Astrocyte of the cerebellum (primary cell): Measurements from ENCODE around the gene GCLC.

Source experiments
- DNase-seq: peaks from one replicate; pipeline ENCODE4 v3.0.0-alpha.2; 2011; ENCODE audit warnings: low read depth
- H3K4me3 ChIP-seq: 2 replicates; pipeline ENCODE4 v1.5.1; 2011; ENCODE audit warnings: mild to moderate bottlenecking, low read depth, low read length, moderate library complexity
- in situ Hi-C: cut with HindIII; loops from 2 replicates; pipeline ENCODE4 v1.10.0; 2017; ENCODE audit warnings: low sequenced_read_pairs
- TF ChIP-seq, protein P1 (sequence below): IDR thresholded peaks from 2 replicates; pipeline ENCODE4 v1.5.1; 2012; ENCODE audit warnings: low read length, low read depth, moderate library complexity, mild to moderate bottlenecking; ENCODE audit errors: missing control alignments

The GCLC gene

DNA sequence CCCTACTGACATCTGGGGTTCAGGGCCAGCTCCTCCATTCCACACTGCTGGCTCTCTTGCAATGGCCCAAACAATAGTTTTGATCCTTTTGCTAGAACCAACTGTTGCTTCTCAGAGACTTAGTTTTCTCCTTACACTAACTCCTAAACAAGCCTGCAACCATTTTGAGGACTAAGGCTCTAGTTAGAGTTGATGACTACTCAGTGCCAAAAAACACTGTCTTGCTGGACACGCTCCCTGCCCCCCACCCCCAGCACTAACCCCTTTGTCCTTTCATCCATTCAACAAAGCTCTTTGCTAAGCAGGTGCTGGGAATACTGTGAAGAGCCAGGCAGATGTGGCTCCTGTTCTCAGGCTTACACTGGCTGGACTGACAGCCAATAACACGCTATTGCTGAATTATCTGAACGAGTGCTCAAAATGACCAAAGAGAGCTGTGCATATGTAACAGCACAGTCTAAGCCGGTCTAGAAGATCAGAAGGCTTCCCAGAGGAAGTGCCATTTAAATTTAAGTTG lies 17.6 kb downstream of the GCLC start:
- in situ Hi-C loops = no loop called here
- TF ChIP-seq, protein P1, sequence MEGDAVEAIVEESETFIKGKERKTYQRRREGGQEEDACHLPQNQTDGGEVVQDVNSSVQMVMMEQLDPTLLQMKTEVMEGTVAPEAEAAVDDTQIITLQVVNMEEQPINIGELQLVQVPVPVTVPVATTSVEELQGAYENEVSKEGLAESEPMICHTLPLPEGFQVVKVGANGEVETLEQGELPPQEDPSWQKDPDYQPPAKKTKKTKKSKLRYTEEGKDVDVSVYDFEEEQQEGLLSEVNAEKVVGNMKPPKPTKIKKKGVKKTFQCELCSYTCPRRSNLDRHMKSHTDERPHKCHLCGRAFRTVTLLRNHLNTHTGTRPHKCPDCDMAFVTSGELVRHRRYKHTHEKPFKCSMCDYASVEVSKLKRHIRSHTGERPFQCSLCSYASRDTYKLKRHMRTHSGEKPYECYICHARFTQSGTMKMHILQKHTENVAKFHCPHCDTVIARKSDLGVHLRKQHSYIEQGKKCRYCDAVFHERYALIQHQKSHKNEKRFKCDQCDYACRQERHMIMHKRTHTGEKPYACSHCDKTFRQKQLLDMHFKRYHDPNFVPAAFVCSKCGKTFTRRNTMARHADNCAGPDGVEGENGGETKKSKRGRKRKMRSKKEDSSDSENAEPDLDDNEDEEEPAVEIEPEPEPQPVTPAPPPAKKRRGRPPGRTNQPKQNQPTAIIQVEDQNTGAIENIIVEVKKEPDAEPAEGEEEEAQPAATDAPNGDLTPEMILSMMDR = no peak
- no peak overlapping the region for H3K4me3 ChIP-seq
- DNase-seq = no peak

DNA sequence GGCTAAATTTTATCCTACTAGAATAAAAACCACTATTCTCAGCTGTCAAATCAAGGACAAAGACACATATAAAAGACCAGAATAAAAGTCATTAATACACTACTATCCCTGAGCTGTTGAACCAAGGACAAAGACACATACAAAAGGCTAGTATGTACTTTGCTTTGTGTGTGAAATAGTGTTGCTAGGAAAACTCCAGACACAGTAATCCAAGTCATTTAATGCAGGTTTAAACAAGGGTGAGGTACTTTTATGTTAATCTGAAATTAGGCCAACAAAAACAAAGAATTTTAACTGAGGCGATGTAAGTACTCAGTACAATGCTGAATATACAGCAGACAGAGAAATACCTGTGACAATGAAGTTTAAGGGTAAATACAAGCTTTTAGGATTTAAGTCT lies 18.9 kb downstream of the GCLC start:
- DNase-seq = no peak
- TF ChIP-seq, protein P1 = no peak
- in situ Hi-C loops = no loop called here
- no peak overlapping the region for H3K4me3 ChIP-seq

DNA sequence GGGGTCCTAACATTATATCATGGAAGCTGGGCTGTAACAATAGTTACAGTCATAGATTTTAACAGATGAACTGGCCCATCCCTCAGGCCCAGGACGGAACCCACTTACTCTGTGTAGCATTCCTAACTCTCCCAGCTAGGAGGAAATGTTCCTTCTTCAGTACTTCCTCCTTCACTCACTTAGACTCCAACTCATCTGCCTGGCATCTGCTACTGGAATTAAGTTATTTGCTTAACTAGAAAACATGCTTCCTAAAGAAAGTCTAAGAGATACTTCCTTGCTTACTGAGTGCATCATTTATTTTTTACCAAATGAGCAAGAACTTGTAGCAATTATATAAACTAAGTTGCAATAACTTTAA lies 20.5 kb downstream of the GCLC start:
- no peak overlapping the region for H3K4me3 ChIP-seq
- TF ChIP-seq, protein P1 = no peak
- in situ Hi-C loops = loop anchor here (25.0 kb wide), 1 partner anchor 138 kb away; the partner anchor contains the start of gene KLHL31
- DNase-seq = no peak

DNA sequence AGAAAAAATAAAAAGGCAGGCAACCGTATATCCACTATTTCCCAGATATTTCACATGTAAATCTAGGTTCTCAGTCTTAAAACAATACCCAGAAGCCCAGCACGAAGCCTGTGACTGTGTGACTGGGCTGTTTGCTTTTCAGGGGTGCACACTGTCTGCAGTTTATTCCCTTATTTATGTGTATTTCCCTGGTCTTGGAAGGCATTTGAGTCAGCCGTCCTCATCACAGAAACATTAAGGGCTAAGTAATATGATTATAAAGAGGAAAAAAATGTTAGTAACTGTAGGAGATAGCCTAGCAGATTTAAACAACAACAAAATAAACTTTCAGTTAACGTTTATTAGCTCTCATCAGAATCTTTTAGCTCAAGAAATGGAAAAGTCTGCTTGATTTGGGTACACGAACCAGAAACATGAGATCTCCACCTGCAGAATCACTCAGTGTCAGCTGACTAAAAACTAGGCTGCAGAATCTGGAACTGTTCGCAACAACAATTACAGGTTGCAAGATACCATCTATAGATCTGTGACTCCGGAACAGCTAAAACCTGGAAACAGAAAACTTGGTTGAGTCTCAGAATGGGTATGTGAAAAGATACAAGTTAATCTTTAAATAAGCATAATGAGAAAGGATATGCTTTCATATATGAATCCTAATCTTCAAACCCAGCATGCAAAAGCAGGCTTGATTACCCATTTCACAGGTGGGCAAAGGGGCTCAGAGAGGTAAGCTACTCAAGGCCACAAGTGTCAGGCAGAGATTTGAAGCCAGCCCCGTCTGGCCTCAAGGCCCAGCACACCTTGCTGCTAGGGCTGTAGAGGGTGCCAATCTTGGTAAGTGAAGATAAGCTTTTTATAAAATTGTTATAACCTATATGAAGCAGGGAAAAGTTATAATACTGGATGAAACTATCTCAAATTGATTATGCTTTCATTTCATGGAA lies 21.1 kb downstream of the GCLC start:
- DNase-seq = no peak
- no peak overlapping the region for H3K4me3 ChIP-seq
- TF ChIP-seq, protein P1 = no peak
- in situ Hi-C loops = loop anchor here (25.0 kb wide), 1 partner anchor 139 kb away; the partner anchor contains the start of gene KLHL31

DNA sequence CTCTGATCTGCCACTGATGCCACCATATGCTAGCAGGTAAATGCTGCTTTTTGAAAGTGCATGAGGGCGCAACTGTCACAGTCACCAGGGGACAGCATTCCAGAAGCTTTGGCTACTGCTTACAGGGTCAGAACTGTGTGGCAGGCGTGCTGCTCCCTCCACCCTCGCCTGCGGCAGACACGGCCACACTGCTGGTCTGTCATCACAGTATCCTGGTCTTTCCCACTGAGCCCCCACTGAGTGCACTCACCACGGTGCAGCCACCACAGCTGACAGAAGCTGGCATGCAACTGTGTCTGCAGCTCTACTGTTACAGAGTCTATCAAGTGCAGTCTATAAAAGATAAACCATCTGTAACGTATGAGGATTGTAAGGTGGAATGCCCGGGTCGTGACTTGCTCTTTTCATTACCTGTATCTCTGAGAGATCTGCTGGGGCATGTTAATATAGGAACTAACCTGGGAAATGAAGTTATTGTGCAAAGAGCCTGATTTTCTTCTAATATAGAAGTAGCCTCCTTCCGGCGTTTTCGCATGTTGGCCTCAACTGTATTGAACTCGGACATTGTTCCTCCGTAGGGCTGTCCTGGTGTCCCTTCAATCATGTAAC lies 24.5 kb downstream of the GCLC start:
- H3K4me3 ChIP-seq = no peak overlapping the region
- TF ChIP-seq, protein P1 = no peak
- in situ Hi-C loops = loop anchor here (25.0 kb wide), 1 partner anchor 142 kb away; the partner anchor contains the start of gene KLHL31
- DNase-seq = no peak

DNA sequence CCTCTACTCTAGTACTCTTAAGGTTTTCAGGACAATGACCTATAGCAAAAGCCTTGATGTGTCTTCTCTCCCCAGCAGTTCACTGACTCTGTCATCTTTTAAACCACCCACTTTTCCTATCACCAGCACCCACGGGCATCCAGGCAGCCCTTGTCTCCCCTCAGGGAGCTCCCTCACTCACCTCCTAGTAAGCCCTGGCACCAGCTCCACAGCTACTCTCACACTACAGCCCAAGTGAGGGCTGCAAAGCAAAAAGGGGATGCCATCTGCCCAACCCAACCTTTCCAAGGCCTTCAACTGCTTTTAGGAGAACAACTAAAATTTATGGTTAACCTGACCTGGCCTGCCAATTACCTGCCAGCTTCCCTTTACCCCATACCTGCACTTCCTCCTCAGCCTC lies 26.0 kb downstream of the GCLC start:
- TF ChIP-seq, protein P1 = no peak
- DNase-seq = no peak
- in situ Hi-C loops = loop anchor here (25.0 kb wide), 1 partner anchor 143 kb away; the partner anchor contains the start of gene KLHL31
- H3K4me3 ChIP-seq = no peak overlapping the region
